GM21723 (cell line): ENCODE measurements around the gene ORC5.
"Not testable (repeated sequence)": the region's sequence is repeated elsewhere in the genome, so short reads cannot be mapped to it uniquely, and the experiment has no call there.

Source experiments
- ATAC-seq: cut with Tn5 transposase; IDR thresholded peaks from one replicate; pipeline ENCODE4 v1.9.1; 2021; ENCODE audit warnings: mild to moderate bottlenecking, moderate library complexity; ENCODE audit not compliant: unreplicated experiment

Gene ORC5

GRCh38 chr7:104207731-104208420 lies at the start of gene ORC5:
ORC5 (minus strand) TSS chr7:104208013; CDS start chr7:104207904, 109 bp downstream.
- peak; percentile 99 for ATAC-seq

- ATAC-seq: no peak
Measured at GRCh38 chr7:104255616-104256015, 47.8 kb upstream of the ORC5 start.

GRCh38 chr7:104255194-104255593 lies 47.4 kb upstream of the ORC5 start:
- ATAC-seq: no peak

GRCh38 chr7:104254696-104255095 lies 46.9 kb upstream of the ORC5 start:
- no peak for ATAC-seq

- no peak for ATAC-seq
Measured at GRCh38 chr7:104252409-104253134, 44.8 kb upstream of the ORC5 start.

- no peak for ATAC-seq
Measured at GRCh38 chr7:104242638-104243037, 34.8 kb upstream of the ORC5 start.

- no peak for ATAC-seq
Measured at GRCh38 chr7:104241538-104242209, 33.9 kb upstream of the ORC5 start.

- no peak for ATAC-seq
Measured at GRCh38 chr7:104241135-104241534, 33.3 kb upstream of the ORC5 start.

- no peak for ATAC-seq
Measured at GRCh38 chr7:104240401-104240800, 32.6 kb upstream of the ORC5 start.

GRCh38 chr7:104234990-104235389 lies 27.2 kb upstream of the ORC5 start:
- not testable (repeated sequence) for ATAC-seq

- peak; percentile 91 for ATAC-seq
Measured at GRCh38 chr7:104231054-104232046, 23.5 kb upstream of the ORC5 start.

GRCh38 chr7:104230606-104231005 lies 22.8 kb upstream of the ORC5 start:
- ATAC-seq: no peak

- no peak for ATAC-seq
Measured at GRCh38 chr7:104228442-104228841, 20.6 kb upstream of the ORC5 start.

- ATAC-seq: no peak
Measured at GRCh38 chr7:104225451-104225850, 17.6 kb upstream of the ORC5 start.

- no peak for ATAC-seq
Measured at GRCh38 chr7:104217620-104218019, 9.8 kb upstream of the ORC5 start.

- no peak for ATAC-seq
Measured at GRCh38 chr7:104209063-104209462, 1.2 kb upstream of the ORC5 start.

GRCh38 chr7:104208421-104208780 lies 588 bp upstream of the ORC5 start:
- ATAC-seq: peak; percentile 17

- peak; percentile 40 for ATAC-seq
Measured at GRCh38 chr7:104207348-104207730, 474 bp downstream of the ORC5 start.

GRCh38 chr7:104206841-104207240 lies 972 bp downstream of the ORC5 start:
- ATAC-seq: no peak

GRCh38 chr7:104198673-104199278 lies 9.0 kb downstream of the ORC5 start:
- ATAC-seq: no peak
